Liver (tissue), 9 donors: ENCODE data around the gene RAB3C. TPM values are rescaled to one million over a fixed set of nuclear protein-coding genes. Genes with fewer than 3 reads are reported as not detected.

Source experiments
- DNase-seq: peaks from one replicate; pipeline ENCODE4 v3.0.0-alpha.2; 2017; ENCODE audit warnings: low spot score
- H3K27ac ChIP-seq, 2 donors: one replicate each; pipeline ENCODE4 v1.7.0; 2013; ENCODE audit warnings: inconsistent platforms in 2 of 2, low read length in 2 of 2, control low read depth in 1 of 2, low read depth in 1 of 2, mild to moderate bottlenecking in 1 of 2
- H3K27me3 ChIP-seq, 4 donors: one replicate each; pipeline versions ENCODE4 v1.6.1 to v1.7.0; 2013; ENCODE audit warnings: low read length in 3 of 4, inconsistent platforms in 1 of 4, mild to moderate bottlenecking in 1 of 4, moderate library complexity in 1 of 4; ENCODE audit not compliant: control insufficient read depth in 4 of 4, insufficient read depth in 4 of 4
- H3K36me3 ChIP-seq, 4 donors: one replicate each; pipeline versions ENCODE4 v1.6.1 to v1.7.0; 2013; ENCODE audit warnings: low read length in 3 of 4, mild to moderate bottlenecking in 3 of 4, low read depth in 1 of 4, moderate library complexity in 1 of 4; ENCODE audit not compliant: control insufficient read depth in 4 of 4, insufficient read depth in 3 of 4
- H3K4me1 ChIP-seq, 4 donors: one replicate each; pipeline versions ENCODE4 v1.6.1 to v1.7.0; 2013; ENCODE audit warnings: low read length in 3 of 4, mild to moderate bottlenecking in 3 of 4, moderate library complexity in 1 of 4; ENCODE audit not compliant: control insufficient read depth in 4 of 4, insufficient read depth in 4 of 4
- H3K4me3 ChIP-seq, 3 donors: one replicate each; pipeline versions ENCODE4 v1.6.1 to v1.7.0; 2013; ENCODE audit warnings: low read length in 3 of 3, control low read depth in 1 of 3, low read depth in 1 of 3, mild to moderate bottlenecking in 1 of 3
- H3K9ac ChIP-seq, 2 donors: one replicate each; pipeline ENCODE4 v1.7.0; 2013; ENCODE audit warnings: low read length in 2 of 2, mild to moderate bottlenecking in 2 of 2, moderate library complexity in 2 of 2, control low read depth in 1 of 2, low read depth in 1 of 2
- H3K9me3 ChIP-seq, 4 donors: one replicate each; pipeline versions ENCODE4 v1.6.1 to v1.7.0; 2013; ENCODE audit warnings: low read length in 3 of 4; ENCODE audit not compliant: control insufficient read depth in 4 of 4
- EGR1 ChIP-seq, 2 donors: IDR thresholded peaks; 2 replicates each; pipeline ENCODE4 v1.6.1; 2016 to 2018; ENCODE audit warnings: antibody characterized with exemption in 2 of 2, low read depth in 2 of 2
- FOXA1 ChIP-seq: IDR thresholded peaks from 2 replicates; pipeline ENCODE4 v1.6.1; 2016; ENCODE audit warnings: antibody characterized with exemption
- FOXA2 ChIP-seq: IDR thresholded peaks from 2 replicates; pipeline ENCODE4 v1.6.1; 2016; ENCODE audit warnings: antibody characterized with exemption
- GABPA ChIP-seq, 2 donors: IDR thresholded peaks in 1 of 2; conservative IDR thresholded peaks in 1 of 2; 2 replicates each; pipeline ENCODE4 v1.6.1; 2016; ENCODE audit warnings: antibody characterized with exemption in 2 of 2, mild to moderate bottlenecking in 1 of 2, moderate library complexity in 1 of 2
- HNF4A ChIP-seq, 2 donors: conservative IDR thresholded peaks; 2 replicates each; pipeline ENCODE4 v1.6.1; 2016; ENCODE audit warnings: antibody characterized with exemption in 2 of 2, mild to moderate bottlenecking in 2 of 2
- HNF4G ChIP-seq: IDR thresholded peaks from 2 replicates; pipeline ENCODE4 v1.6.1; 2016; ENCODE audit warnings: antibody characterized with exemption
- JUND ChIP-seq, 2 donors: IDR thresholded peaks; 2 replicates each; pipeline ENCODE4 v1.6.1; 2016; ENCODE audit warnings: antibody characterized with exemption in 2 of 2
- NR2F2 ChIP-seq: IDR thresholded peaks from 2 replicates; pipeline ENCODE4 v1.6.1; 2016; ENCODE audit warnings: antibody characterized with exemption
- RAD21 ChIP-seq, 2 donors: IDR thresholded peaks; 2 replicates each; pipeline ENCODE4 v1.6.1; 2016; ENCODE audit warnings: antibody characterized with exemption in 2 of 2, mild to moderate bottlenecking in 2 of 2
- RXRA ChIP-seq, 2 donors: IDR thresholded peaks; 2 replicates each; pipeline ENCODE4 v1.6.1; 2017 to 2018; ENCODE audit warnings: antibody characterized with exemption in 2 of 2, mild to moderate bottlenecking in 1 of 2
- SP1 ChIP-seq: IDR thresholded peaks from 2 replicates; pipeline ENCODE4 v1.6.1; 2018; ENCODE audit warnings: antibody characterized with exemption, mild to moderate bottlenecking
- TAF1 ChIP-seq: conservative IDR thresholded peaks from 2 replicates; pipeline ENCODE4 v1.6.1; 2016; ENCODE audit warnings: antibody characterized with exemption, mild to moderate bottlenecking
- YY1 ChIP-seq: IDR thresholded peaks from 2 replicates; pipeline ENCODE4 v1.6.1; 2016; ENCODE audit warnings: antibody characterized with exemption, mild to moderate bottlenecking
- WGBS: extraction: QIAGEN DNeasy Blood & Tissue Kit; methylation state at CpG from one replicate; pipeline ENCODE4 v1.1.7; 2013; 5-methylcytosine and 5-hydroxymethylcytosine counted together
- polyA plus RNA-seq, 2 donors: library from polyadenylated mRNA; stranded (reverse) in 1 of 2; unstranded in 1 of 2; fragments of 200-250 nt in 1 of 2; fragments of >200 nt in 1 of 2; fragmentation: Nextera tagmentation in 1 of 2; extraction: Ambion mirVana in 1 of 2; gene quantifications; one replicate each; pipeline versions ENCODE4 v1.2.1 to v1.2.3, GENCODE V29; 2013 to 2015
- total RNA-seq, 2 donors: library from RNA; depleted of rRNA; stranded (reverse); fragments of >200 nt; gene quantifications; one replicate each; pipeline ENCODE4 v1.2.3, GENCODE V29; 2014
- TF ChIP-seq, protein P1 (sequence below): IDR thresholded peaks from 2 replicates; pipeline ENCODE4 v1.6.1; 2016; ENCODE audit warnings: antibody characterized with exemption
- TF ChIP-seq, protein P2 (sequence below): IDR thresholded peaks from 2 replicates; pipeline ENCODE4 v1.6.1; 2016; ENCODE audit warnings: antibody characterized with exemption, mild to moderate bottlenecking
- TF ChIP-seq, protein P3 (sequence below): IDR thresholded peaks from 2 replicates; pipeline ENCODE4 v1.6.1; 2016; ENCODE audit warnings: antibody characterized with exemption
- TF ChIP-seq, protein P4 (sequence below): IDR thresholded peaks from 2 replicates; pipeline ENCODE4 v1.6.1; 2016; ENCODE audit warnings: antibody characterized with exemption
- donor health status: healthy.
- donor health status: healthy.
- donor health status: healthy.
- donor health status: healthy.
- donor health status: healthy.

Gene RAB3C
- total and polyA plus RNA-seq, 4 donors: 0.72 to 4.6 (median 1.3) TPM

DNA sequence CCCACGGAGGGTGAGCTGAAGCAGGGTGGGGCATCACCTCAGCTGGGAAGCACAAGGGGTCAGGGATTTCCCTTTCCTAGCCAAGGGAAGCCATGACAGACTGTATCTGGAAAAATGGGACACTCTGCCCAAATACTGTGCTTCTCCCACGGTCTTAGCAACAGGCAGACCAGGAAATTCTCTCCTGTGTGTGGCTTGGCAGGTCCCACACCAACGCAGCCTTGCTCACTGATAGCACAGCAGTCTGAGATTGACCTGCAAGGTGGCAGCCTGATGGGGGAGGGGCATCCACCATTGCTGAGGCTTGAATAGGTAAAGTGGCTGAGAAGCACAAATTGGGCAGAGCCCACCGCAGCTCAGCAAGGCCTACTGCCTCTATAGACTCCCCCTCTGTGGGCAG, 23.2 kb downstream of the RAB3C start:
- no peak for DNase-seq
- Histone ChIP-seq H3K36me3 (no peaks in the 10 kb centered on the region), H3K9ac (no peak overlapping the region), H3K27ac (no peak overlapping the region), H3K4me3 (no peak overlapping the region), H3K4me1 (no peaks in the 10 kb centered on the region), H3K27me3 (no peaks in the 10 kb centered on the region), H3K9me3 (no peaks in the 10 kb centered on the region)
- 77% methylated on average over 4 of the region's 4 CpGs for whole genome bisulfite sequencing
- TF ChIP-seq RXRA (IDR thresholded peaks at IDR 0.05): no peak
- TF ChIP-seq NR2F2: no peak
- TF ChIP-seq EGR1 (IDR thresholded peaks at IDR 0.05; ENCODE audit: low read depth in 2 of 2): no peak
- TF ChIP-seq FOXA1: no peak
- TF ChIP-seq GABPA (IDR thresholded peaks at IDR 0.05 in 1 of 2, conservative IDR thresholded peaks at IDR 0.05 in 1 of 2): no peak
- TF ChIP-seq YY1: no peak
- TF ChIP-seq SP1: no peak

DNA sequence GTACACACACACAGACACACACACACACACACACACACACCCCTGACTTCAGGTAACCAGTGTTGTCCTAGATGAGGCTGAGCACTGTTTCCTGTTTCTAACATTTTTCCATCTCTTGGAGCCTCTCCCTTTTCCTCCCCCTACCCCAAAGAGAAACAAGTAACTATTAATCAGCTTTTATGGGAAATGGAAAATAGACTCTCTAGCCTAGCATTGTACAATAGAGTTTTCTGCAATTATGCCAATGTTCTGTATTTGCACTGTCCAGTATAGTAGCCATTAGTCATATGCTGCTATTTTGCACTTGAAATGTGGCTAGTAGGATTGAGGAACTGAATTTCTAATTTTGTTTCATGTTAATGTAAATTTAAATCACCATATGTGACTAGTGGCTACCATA, 33.1 kb downstream of the RAB3C start:
- Histone ChIP-seq H3K36me3 (no peaks in the 10 kb centered on the region), H3K4me1 (no peaks in the 10 kb centered on the region), H3K4me3 (no peak overlapping the region), H3K27ac (no peak overlapping the region), H3K27me3 (no peaks in the 10 kb centered on the region), H3K9me3 (no peaks in the 10 kb centered on the region), H3K9ac (no peak overlapping the region)
- no peak for DNase-seq
- no peak for TF ChIP-seq JUND (IDR thresholded peaks at IDR 0.05)
- no peak for TF ChIP-seq EGR1 (IDR thresholded peaks at IDR 0.05; ENCODE audit: low read depth in 2 of 2)
- TF ChIP-seq RAD21 (IDR thresholded peaks at IDR 0.05): no peak
- TF ChIP-seq SP1: no peak
- TF ChIP-seq, protein P1, sequence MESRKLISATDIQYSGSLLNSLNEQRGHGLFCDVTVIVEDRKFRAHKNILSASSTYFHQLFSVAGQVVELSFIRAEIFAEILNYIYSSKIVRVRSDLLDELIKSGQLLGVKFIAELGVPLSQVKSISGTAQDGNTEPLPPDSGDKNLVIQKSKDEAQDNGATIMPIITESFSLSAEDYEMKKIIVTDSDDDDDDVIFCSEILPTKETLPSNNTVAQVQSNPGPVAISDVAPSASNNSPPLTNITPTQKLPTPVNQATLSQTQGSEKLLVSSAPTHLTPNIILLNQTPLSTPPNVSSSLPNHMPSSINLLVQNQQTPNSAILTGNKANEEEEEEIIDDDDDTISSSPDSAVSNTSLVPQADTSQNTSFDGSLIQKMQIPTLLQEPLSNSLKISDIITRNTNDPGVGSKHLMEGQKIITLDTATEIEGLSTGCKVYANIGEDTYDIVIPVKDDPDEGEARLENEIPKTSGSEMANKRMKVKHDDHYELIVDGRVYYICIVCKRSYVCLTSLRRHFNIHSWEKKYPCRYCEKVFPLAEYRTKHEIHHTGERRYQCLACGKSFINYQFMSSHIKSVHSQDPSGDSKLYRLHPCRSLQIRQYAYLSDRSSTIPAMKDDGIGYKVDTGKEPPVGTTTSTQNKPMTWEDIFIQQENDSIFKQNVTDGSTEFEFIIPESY: no peak
- TF ChIP-seq, protein P2, sequence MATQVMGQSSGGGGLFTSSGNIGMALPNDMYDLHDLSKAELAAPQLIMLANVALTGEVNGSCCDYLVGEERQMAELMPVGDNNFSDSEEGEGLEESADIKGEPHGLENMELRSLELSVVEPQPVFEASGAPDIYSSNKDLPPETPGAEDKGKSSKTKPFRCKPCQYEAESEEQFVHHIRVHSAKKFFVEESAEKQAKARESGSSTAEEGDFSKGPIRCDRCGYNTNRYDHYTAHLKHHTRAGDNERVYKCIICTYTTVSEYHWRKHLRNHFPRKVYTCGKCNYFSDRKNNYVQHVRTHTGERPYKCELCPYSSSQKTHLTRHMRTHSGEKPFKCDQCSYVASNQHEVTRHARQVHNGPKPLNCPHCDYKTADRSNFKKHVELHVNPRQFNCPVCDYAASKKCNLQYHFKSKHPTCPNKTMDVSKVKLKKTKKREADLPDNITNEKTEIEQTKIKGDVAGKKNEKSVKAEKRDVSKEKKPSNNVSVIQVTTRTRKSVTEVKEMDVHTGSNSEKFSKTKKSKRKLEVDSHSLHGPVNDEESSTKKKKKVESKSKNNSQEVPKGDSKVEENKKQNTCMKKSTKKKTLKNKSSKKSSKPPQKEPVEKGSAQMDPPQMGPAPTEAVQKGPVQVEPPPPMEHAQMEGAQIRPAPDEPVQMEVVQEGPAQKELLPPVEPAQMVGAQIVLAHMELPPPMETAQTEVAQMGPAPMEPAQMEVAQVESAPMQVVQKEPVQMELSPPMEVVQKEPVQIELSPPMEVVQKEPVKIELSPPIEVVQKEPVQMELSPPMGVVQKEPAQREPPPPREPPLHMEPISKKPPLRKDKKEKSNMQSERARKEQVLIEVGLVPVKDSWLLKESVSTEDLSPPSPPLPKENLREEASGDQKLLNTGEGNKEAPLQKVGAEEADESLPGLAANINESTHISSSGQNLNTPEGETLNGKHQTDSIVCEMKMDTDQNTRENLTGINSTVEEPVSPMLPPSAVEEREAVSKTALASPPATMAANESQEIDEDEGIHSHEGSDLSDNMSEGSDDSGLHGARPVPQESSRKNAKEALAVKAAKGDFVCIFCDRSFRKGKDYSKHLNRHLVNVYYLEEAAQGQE: no peak
- TF ChIP-seq HNF4G: no peak
- TF ChIP-seq TAF1: no peak
- no peak for TF ChIP-seq HNF4A (conservative IDR thresholded peaks at IDR 0.05)
- no peak for TF ChIP-seq FOXA2
- TF ChIP-seq, protein P3, sequence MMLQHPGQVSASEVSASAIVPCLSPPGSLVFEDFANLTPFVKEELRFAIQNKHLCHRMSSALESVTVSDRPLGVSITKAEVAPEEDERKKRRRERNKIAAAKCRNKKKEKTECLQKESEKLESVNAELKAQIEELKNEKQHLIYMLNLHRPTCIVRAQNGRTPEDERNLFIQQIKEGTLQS: no peak
- TF ChIP-seq, protein P4, sequence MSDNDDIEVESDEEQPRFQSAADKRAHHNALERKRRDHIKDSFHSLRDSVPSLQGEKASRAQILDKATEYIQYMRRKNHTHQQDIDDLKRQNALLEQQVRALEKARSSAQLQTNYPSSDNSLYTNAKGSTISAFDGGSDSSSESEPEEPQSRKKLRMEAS: no peak
- no peak for TF ChIP-seq NR2F2
